ENCODE data around the gene KCNH2. TPM values are rescaled to one million over a fixed set of nuclear protein-coding genes. Genes with fewer than 3 reads are reported as not detected.

Gene KCNH2
- total RNA-seq, 1 experiment from 2014 or later, result 16.2 TPM

DNA sequence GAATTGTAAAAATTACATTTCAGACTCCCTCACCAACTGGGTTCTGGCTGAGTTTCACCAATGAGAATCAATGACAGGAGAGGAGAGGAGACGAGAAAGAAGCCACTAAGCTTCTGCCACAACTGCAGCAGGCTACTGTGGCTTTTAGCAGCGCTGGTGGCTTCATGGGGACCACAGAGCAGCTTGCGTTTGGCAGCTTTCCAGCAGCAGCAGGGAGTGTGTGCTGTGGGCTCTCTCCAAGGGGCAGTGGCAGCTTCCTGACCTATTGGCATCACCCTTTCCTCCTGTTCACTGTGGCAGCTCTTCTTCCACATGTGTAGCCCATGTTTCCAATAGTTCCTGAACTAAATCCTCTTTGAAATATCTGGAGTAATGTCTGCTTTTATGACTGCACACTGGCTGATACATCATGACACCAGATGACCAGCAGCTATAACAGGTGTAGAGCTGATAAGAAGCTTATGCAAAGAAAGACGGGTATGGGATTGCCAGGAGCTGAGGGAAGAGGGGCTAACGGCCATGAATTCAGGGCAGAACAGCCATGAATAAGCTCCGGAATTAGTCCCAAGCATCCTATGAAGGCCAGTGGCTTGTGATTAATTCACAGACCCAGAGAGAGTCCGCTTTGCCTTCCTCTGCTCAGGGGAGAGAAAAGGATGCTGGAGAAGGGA is 46.8 kb downstream of the KCNH2 start:
- ChIA-PET CTCF (interaction anchor here (1.0 to 2.5 kb wide), 4 partner anchors 16 to 78 kb away, joined by 3 to 13 read pairs (median 4); no protein-coding TSS in a partner anchor), POLR2A (interaction anchor here (1.1 kb wide), 1 partner anchor 33 kb away, joined by 3 read pairs; no protein-coding TSS in a partner anchor)
- ATAC-seq (no peak), DNase-seq (ENCODE audit: low spot score) (no peak)
- no peaks in the 10 kb centered on the region for H3K9me3 Mint-ChIP-seq
- H3K4me1 Mint-ChIP-seq, result no peaks in the 10 kb centered on the region
- TF ChIP-seq, protein P1, sequence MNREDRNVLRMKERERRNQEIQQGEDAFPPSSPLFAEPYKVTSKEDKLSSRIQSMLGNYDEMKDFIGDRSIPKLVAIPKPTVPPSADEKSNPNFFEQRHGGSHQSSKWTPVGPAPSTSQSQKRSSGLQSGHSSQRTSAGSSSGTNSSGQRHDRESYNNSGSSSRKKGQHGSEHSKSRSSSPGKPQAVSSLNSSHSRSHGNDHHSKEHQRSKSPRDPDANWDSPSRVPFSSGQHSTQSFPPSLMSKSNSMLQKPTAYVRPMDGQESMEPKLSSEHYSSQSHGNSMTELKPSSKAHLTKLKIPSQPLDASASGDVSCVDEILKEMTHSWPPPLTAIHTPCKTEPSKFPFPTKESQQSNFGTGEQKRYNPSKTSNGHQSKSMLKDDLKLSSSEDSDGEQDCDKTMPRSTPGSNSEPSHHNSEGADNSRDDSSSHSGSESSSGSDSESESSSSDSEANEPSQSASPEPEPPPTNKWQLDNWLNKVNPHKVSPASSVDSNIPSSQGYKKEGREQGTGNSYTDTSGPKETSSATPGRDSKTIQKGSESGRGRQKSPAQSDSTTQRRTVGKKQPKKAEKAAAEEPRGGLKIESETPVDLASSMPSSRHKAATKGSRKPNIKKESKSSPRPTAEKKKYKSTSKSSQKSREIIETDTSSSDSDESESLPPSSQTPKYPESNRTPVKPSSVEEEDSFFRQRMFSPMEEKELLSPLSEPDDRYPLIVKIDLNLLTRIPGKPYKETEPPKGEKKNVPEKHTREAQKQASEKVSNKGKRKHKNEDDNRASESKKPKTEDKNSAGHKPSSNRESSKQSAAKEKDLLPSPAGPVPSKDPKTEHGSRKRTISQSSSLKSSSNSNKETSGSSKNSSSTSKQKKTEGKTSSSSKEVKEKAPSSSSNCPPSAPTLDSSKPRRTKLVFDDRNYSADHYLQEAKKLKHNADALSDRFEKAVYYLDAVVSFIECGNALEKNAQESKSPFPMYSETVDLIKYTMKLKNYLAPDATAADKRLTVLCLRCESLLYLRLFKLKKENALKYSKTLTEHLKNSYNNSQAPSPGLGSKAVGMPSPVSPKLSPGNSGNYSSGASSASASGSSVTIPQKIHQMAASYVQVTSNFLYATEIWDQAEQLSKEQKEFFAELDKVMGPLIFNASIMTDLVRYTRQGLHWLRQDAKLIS (CRISPR knock-in tag; IDR thresholded peaks at IDR 0.05; ENCODE audit: borderline replicate concordance), result no peak
- TF ChIP-seq, protein P2, sequence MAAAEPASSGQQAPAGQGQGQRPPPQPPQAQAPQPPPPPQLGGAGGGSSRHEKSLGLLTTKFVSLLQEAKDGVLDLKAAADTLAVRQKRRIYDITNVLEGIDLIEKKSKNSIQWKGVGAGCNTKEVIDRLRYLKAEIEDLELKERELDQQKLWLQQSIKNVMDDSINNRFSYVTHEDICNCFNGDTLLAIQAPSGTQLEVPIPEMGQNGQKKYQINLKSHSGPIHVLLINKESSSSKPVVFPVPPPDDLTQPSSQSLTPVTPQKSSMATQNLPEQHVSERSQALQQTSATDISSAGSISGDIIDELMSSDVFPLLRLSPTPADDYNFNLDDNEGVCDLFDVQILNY (CRISPR knock-in tag; IDR thresholded peaks at IDR 0.05), result no peak
- no peak for TF ChIP-seq NFE2L1 (CRISPR knock-in tag; IDR thresholded peaks at IDR 0.05)
- TF ChIP-seq CREB1 (CRISPR knock-in tag; IDR thresholded peaks at IDR 0.05), result no peak
- TF ChIP-seq, protein P3, sequence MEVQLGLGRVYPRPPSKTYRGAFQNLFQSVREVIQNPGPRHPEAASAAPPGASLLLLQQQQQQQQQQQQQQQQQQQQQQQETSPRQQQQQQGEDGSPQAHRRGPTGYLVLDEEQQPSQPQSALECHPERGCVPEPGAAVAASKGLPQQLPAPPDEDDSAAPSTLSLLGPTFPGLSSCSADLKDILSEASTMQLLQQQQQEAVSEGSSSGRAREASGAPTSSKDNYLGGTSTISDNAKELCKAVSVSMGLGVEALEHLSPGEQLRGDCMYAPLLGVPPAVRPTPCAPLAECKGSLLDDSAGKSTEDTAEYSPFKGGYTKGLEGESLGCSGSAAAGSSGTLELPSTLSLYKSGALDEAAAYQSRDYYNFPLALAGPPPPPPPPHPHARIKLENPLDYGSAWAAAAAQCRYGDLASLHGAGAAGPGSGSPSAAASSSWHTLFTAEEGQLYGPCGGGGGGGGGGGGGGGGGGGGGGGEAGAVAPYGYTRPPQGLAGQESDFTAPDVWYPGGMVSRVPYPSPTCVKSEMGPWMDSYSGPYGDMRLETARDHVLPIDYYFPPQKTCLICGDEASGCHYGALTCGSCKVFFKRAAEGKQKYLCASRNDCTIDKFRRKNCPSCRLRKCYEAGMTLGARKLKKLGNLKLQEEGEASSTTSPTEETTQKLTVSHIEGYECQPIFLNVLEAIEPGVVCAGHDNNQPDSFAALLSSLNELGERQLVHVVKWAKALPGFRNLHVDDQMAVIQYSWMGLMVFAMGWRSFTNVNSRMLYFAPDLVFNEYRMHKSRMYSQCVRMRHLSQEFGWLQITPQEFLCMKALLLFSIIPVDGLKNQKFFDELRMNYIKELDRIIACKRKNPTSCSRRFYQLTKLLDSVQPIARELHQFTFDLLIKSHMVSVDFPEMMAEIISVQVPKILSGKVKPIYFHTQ (CRISPR knock-in tag; IDR thresholded peaks at IDR 0.05), result no peak
- no peak for TF ChIP-seq ZBTB21 (CRISPR knock-in tag; IDR thresholded peaks at IDR 0.05; ENCODE audit: borderline replicate concordance)
- TF ChIP-seq, protein P4, sequence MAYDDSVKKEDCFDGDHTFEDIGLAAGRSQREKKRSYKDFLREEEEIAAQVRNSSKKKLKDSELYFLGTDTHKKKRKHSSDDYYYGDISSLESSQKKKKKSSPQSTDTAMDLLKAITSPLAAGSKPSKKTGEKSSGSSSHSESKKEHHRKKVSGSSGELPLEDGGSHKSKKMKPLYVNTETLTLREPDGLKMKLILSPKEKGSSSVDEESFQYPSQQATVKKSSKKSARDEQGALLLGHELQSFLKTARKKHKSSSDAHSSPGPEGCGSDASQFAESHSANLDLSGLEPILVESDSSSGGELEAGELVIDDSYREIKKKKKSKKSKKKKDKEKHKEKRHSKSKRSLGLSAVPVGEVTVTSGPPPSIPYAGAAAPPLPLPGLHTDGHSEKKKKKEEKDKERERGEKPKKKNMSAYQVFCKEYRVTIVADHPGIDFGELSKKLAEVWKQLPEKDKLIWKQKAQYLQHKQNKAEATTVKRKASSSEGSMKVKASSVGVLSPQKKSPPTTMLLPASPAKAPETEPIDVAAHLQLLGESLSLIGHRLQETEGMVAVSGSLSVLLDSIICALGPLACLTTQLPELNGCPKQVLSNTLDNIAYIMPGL (CRISPR knock-in tag; IDR thresholded peaks at IDR 0.05), result no peak
- no peak for TF ChIP-seq ESRRA (CRISPR knock-in tag; IDR thresholded peaks at IDR 0.05; ENCODE audit: borderline replicate concordance)
- TF ChIP-seq NR3C1 (CRISPR knock-in tag; conservative IDR thresholded peaks at IDR 0.05; ENCODE audit: low read depth), result no peak
- TF ChIP-seq ZNF671 (CRISPR knock-in tag; IDR thresholded peaks at IDR 0.05), result no peak
- TF ChIP-seq NR2C2 (CRISPR knock-in tag; IDR thresholded peaks at IDR 0.05), result no peak
- TF ChIP-seq EMX1 (CRISPR knock-in tag; IDR thresholded peaks at IDR 0.05), result no peak
- TF ChIP-seq RELA (CRISPR knock-in tag; IDR thresholded peaks at IDR 0.05; ENCODE audit: borderline replicate concordance), result no peak
- no peak for TF ChIP-seq RORB (CRISPR knock-in tag; IDR thresholded peaks at IDR 0.05)
- TF ChIP-seq CBFB (CRISPR knock-in tag; IDR thresholded peaks at IDR 0.05; ENCODE audit: low read depth), result no peak
- TF ChIP-seq GABPB1 (CRISPR knock-in tag; IDR thresholded peaks at IDR 0.05), result no peak
- no peaks in the 10 kb centered on the region for H3K36me3 Mint-ChIP-seq
- no peaks in the 10 kb centered on the region for H3K27me3 Mint-ChIP-seq (ENCODE audit: low read depth)
- H3K27ac Mint-ChIP-seq, result no peak overlapping the region
- no peak overlapping the region for H3K4me3 Mint-ChIP-seq

DNA sequence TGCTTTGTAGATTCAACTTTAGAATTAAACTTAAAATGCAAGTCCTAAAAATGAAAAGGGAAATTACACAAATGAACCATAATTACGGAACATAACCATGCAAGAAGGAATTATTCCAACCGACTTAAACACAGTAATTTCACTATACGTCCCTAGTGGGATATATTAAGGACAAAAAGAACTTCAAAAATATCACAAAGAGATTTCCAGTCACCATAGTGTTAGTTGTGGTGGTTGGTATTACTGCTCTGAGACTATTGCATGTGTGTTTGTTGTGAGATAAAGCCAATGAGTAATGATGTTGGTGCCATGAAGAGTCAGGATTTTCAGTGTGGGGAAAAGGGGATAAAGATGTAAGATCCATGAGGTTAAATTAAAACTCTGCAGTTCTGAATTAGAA is 49.6 kb downstream of the KCNH2 start:
- Mint-ChIP-seq H3K36me3 (no peaks in the 10 kb centered on the region), H3K9me3 (no peaks in the 10 kb centered on the region), H3K27me3 (ENCODE audit: low read depth) (no peaks in the 10 kb centered on the region), H3K27ac (no peak overlapping the region), H3K4me3 (no peak overlapping the region), H3K4me1 (no peaks in the 10 kb centered on the region)
- DNase-seq (ENCODE audit: low spot score), result no peak
- ATAC-seq, result no peak
- ChIA-PET CTCF (interaction anchor here (1.5 kb wide), 1 partner anchor 34 kb away, joined by 5 read pairs; no protein-coding TSS in a partner anchor), POLR2A (no interaction called here)
- TF ChIP-seq ZNF416 (CRISPR knock-in tag; IDR thresholded peaks at IDR 0.05), result no peak
- no peak for TF ChIP-seq NFATC4 (CRISPR knock-in tag; IDR thresholded peaks at IDR 0.05)
- TF ChIP-seq, protein P5, sequence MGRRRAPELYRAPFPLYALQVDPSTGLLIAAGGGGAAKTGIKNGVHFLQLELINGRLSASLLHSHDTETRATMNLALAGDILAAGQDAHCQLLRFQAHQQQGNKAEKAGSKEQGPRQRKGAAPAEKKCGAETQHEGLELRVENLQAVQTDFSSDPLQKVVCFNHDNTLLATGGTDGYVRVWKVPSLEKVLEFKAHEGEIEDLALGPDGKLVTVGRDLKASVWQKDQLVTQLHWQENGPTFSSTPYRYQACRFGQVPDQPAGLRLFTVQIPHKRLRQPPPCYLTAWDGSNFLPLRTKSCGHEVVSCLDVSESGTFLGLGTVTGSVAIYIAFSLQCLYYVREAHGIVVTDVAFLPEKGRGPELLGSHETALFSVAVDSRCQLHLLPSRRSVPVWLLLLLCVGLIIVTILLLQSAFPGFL (CRISPR knock-in tag; IDR thresholded peaks at IDR 0.05; ENCODE audit: borderline replicate concordance), result no peak
- TF ChIP-seq NR1H2 (CRISPR knock-in tag; IDR thresholded peaks at IDR 0.05), result no peak
- TF ChIP-seq, protein P6, sequence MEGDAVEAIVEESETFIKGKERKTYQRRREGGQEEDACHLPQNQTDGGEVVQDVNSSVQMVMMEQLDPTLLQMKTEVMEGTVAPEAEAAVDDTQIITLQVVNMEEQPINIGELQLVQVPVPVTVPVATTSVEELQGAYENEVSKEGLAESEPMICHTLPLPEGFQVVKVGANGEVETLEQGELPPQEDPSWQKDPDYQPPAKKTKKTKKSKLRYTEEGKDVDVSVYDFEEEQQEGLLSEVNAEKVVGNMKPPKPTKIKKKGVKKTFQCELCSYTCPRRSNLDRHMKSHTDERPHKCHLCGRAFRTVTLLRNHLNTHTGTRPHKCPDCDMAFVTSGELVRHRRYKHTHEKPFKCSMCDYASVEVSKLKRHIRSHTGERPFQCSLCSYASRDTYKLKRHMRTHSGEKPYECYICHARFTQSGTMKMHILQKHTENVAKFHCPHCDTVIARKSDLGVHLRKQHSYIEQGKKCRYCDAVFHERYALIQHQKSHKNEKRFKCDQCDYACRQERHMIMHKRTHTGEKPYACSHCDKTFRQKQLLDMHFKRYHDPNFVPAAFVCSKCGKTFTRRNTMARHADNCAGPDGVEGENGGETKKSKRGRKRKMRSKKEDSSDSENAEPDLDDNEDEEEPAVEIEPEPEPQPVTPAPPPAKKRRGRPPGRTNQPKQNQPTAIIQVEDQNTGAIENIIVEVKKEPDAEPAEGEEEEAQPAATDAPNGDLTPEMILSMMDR (IDR thresholded peaks at IDR 0.05), result no peak
- no peak for TF ChIP-seq RORB (CRISPR knock-in tag; IDR thresholded peaks at IDR 0.05)
- TF ChIP-seq NR3C1 (CRISPR knock-in tag; conservative IDR thresholded peaks at IDR 0.05; ENCODE audit: low read depth), result no peak
- TF ChIP-seq FOXK1 (CRISPR knock-in tag; IDR thresholded peaks at IDR 0.05), result no peak
- no peak for TF ChIP-seq EMX1 (CRISPR knock-in tag; IDR thresholded peaks at IDR 0.05)

Data from WTC11 (cell line).